Measurements from ENCODE around the gene FIGLA.

FIGLA gene

GRCh38 chr2:70790136-70790828 lies at the start of gene FIGLA:
TSS of gene FIGLA (minus strand) at chr2:70790643. CDS start at chr2:70790638, 5 bp downstream.
- no peak for DNase-seq

GRCh38 chr2:70837980-70838925 lies 47.8 kb upstream of the FIGLA start:
- DNase-seq, result no peak

GRCh38 chr2:70835643-70836042 lies 45.2 kb upstream of the FIGLA start, which contains the start of gene CD207:
TSS of gene CD207 (minus strand) at chr2:70835816. CDS start at chr2:70835776, 40 bp downstream.
- peak in 1 of 2 experiments; percentile 5 for DNase-seq

GRCh38 chr2:70834881-70835280 lies 44.4 kb upstream of the FIGLA start:
- DNase-seq, result no peak

GRCh38 chr2:70834106-70834505 lies 43.7 kb upstream of the FIGLA start:
- DNase-seq, result no peak

GRCh38 chr2:70833246-70833645 lies 42.8 kb upstream of the FIGLA start:
- no peak for DNase-seq

GRCh38 chr2:70832386-70832785 lies 41.9 kb upstream of the FIGLA start:
- peak in 1 of 2 experiments; percentile 1 for DNase-seq

GRCh38 chr2:70831861-70832260 lies 41.4 kb upstream of the FIGLA start:
- DNase-seq, result no peak

GRCh38 chr2:70830366-70830765 lies 39.9 kb upstream of the FIGLA start:
- DNase-seq, result no peak

- no peak for DNase-seq
Measured at GRCh38 chr2:70829916-70830315, 39.5 kb upstream of the FIGLA start.

GRCh38 chr2:70828914-70829824 lies 38.7 kb upstream of the FIGLA start:
- DNase-seq, result no peak

GRCh38 chr2:70828115-70828514 lies 37.7 kb upstream of the FIGLA start:
- DNase-seq, result no peak

GRCh38 chr2:70827388-70827787 lies 36.9 kb upstream of the FIGLA start:
- peak; percentile 28 to 35 for DNase-seq

GRCh38 chr2:70826696-70827350 lies 36.4 kb upstream of the FIGLA start:
- DNase-seq, result no peak

GRCh38 chr2:70823249-70823648 lies 32.8 kb upstream of the FIGLA start:
- DNase-seq, result no peak

- DNase-seq, result no peak
Measured at GRCh38 chr2:70822843-70823242, 32.4 kb upstream of the FIGLA start.

- no peak for DNase-seq
Measured at GRCh38 chr2:70820499-70820898, 30.1 kb upstream of the FIGLA start, which contains the start of gene CLEC4F. TSS of gene CLEC4F (minus strand) at chr2:70820599. CDS start at chr2:70820523, 76 bp downstream.

- no peak for DNase-seq
Measured at GRCh38 chr2:70817284-70817954, 27.0 kb upstream of the FIGLA start.

- DNase-seq, result no peak
Measured at GRCh38 chr2:70816726-70817125, 26.3 kb upstream of the FIGLA start.

GRCh38 chr2:70808983-70809958 lies 18.8 kb upstream of the FIGLA start:
- no peak for DNase-seq

Measured in Kasumi-1 (cell line).